COLO668 (cell line): ENCODE measurements around the gene LBH.

Source experiments
- DNase-seq: peaks from one replicate; lab custom pipeline; 2025; ENCODE audit not compliant: unreplicated experiment; lab: John Stamatoyannopoulos, UW

The LBH gene

GRCh38 chr2:30272286-30272685 is 41.0 kb downstream of the LBH start:
- no peak for DNase-seq

- no peak for DNase-seq
These were observed 41.6 kb downstream of the LBH start for GRCh38 chr2:30272761-30273573.

DNA sequence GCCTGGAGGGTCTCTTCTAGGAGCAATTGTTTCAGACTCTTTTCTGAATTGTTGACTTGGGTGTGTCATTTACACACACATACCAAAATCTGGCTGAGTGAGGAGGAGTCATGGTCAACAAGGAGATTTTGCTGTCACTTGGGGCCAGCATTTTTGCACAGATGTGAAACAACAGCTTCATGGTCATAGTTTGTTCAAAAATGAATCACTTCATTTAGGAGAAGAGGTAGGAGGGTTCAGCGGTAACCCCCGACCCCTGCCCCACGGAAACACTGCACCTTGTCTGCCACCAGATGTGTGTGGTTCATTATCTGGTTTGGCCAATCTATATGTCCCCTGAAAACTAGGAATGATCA is 42.2 kb downstream of the LBH start:
- no peak for DNase-seq

DNA sequence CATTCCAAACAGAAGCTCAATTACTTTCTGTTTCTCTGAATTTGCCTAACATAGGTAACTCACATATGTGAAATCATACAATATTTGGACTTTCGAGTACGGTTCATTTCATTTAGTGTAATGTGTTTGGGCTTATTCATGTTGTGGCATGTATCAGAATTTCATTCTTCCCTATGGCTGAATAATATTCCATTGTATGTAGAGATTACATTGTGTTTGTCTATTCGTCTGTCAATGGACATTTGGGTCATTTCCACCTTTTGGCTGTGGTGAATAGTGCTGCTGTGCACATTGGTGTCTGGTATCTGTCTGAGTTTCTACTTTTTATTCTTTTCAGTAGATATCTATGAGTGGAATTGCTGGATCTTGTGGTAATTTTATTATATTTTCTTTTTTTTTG is 43.9 kb downstream of the LBH start:
- DNase-seq = no peak

DNA sequence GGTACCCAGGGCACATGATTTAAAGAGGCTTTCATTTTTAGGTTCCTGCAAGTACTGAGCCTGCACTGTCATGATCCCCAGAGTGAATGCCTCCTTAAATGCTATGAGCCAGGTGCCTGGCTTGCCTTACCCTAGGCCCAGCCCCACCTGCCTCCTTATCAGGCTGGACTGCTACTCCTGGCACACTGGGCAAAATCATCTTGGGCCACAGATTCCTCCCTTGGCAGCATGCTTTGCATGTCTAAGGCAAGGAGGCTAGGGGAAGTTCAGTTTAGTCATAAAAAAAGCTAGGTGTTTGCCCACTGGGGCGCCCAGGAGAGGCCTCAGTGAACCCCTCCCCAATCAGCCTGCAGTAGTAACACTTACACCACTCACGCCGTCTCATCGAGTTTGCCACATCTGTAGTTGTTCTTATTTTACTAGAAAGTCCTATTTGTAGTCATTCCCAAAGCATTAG is 45.1 kb downstream of the LBH start:
- DNase-seq = no peak

- DNase-seq = no peak
These were observed 46.2 kb downstream of the LBH start for GRCh38 chr2:30277582-30277981.

DNA sequence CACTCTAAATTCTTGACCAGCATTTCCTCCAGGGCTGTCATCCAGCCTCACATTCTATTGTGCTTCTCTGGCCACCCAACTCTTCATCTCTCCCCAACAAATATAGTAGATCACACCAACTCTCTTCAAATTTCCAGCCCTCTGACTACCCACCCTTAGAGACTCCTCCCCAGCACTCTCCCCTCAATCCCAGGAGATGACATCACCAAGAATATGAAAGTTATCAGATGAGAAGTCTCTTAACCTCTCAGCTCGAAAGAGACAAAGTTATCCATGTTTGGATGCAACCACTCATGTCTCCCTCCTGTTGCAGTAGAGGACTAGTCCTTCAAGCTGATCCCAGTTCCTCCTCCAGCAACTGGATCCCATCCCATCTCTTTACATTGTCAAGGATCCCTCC is 47.1 kb downstream of the LBH start:
- DNase-seq = no peak

DNA sequence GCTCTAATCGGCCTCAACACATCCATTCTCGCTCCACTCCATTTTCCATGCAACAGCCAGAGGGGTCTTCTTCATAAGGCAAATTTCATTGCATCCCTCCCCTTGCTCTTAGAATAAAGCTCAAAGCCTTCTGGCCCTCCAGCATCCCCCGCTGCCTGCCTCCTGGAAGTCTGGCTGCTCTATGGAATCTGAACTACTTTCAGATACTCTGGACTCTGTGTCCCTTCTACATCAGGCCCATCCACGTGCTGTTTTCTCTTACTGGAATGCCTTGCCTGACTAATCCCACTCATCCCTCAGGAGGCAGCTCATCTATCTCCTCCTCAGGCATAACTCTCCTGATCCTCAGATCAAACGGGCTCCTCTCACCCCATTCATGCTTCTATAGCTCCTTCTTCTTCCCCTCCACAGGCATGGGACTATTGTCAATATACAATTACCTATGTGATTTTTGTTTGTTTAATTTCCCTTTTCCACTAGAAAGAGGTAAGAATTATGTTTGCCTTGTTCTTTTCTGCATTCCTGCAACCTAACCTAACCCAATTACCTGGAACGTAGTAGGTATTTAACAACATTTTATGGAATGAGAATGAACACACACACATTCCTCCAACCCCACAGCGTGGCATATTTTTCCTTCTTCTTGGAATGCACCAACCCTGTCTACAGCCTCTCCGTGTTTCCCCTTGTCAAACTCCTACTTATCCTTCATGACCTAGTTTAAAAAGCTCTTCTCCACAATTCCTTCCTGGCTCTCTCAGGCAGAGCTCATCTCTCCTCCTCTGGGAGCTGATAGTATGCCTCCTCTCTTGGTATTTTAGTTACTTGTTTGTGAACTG is 49.5 kb downstream of the LBH start:
- DNase-seq = no peak

GRCh38 chr2:30282081-30282480 is 50.7 kb downstream of the LBH start:
- DNase-seq = no peak

DNA sequence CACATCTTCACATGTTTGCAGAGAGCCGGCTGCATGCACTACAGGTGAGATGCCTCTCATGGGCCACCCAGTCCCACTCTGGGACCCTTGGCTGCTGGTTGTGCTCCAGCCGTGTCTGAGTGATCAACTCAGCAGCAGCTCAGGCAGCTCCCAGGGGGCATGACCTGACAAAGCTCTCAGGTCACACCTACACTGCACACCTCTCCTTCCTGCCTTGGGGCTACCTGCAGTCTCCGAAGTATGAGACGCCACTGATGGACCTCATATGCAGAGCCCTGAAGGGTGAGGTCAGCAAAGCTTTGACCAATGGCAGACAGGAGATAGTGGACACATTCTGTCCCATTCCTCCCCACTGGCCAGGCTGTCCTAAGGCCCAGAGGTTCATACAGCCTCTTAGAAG is 51.4 kb downstream of the LBH start:
- no peak for DNase-seq

DNA sequence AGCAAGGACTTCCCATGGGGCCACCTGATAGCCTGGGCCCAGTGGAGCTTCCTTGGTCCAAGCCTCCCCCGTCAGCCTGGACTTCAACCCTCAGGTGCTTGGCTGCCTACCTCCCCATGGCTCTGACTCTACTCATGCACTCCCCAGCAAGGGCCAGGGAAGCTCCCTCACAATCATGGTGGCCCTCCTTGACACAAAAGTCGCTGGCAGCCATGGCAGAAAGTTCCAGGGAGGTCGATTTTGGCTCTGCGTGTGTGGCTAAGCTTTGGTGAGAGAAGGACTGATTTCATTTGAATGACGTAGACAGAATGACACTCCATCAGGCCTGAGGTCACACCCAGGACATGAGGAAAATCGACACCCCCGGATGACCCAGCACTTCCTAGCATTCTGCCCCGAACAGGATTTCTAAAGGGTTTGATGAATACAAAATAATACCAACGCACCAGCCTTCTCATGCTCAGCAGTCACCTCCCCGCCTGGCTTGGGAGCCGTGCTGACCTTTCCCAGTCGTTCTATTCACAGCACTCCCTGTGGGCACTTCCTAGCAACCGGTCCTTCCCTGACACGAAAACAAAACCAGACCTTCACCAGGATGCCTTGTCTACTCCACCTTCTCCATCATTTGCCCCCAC is 52.7 kb downstream of the LBH start:
- no peak for DNase-seq

DNA sequence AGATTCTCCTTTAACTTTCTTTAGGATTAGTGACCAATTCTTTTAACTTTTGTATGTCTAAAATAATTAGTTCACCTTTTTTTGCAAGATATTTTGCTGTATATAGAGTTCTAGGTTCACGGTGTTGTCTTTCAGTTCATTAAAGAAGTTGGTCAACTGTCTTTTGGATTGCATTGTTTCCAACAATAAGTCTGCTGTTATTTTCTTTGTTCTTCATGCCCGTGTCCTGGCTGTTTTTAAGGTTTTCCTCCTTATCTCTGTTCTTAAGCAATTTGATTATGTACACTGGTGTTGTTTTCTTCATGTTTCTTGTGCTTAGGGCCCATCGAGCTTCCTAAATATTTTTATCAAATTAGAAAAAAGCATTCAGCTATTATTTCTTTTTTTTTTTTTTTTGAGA is 54.4 kb downstream of the LBH start:
- no peak for DNase-seq

GRCh38 chr2:30287190-30287840 is 56.0 kb downstream of the LBH start:
- DNase-seq = no peak

- no peak for DNase-seq
These were observed 56.7 kb downstream of the LBH start for GRCh38 chr2:30287857-30288513.

- no peak for DNase-seq
These were observed 57.2 kb downstream of the LBH start for GRCh38 chr2:30288561-30288960.

DNA sequence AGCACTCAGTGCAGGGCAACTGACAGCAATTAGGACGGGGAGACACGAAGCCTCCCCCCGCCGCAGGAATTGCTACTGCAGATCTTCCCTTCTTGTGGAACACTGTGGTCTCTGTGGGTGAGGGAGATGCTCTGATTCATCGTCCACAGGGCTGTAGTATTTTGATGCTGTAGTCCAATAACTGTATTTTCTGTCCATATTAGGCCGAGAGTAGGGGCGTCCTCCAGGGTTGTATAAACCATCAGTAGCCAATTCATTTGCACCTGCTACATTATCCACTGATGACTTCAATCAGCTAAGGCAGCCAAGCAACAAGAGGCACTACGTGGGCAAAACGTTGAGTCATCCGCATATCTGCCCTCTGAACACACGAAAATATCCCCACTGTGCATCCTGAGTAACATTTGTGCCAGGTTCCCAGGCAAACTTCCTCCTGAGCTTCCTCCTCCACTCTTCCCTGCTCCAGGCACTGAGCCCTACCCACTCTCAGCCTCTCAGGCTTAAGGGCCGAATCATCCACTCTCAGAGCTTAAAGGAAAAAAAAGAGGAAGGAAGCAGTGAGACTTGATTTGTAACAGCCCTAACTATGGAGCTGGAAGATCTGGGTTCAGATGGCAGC is 62.1 kb downstream of the LBH start:
- DNase-seq = no peak

DNA sequence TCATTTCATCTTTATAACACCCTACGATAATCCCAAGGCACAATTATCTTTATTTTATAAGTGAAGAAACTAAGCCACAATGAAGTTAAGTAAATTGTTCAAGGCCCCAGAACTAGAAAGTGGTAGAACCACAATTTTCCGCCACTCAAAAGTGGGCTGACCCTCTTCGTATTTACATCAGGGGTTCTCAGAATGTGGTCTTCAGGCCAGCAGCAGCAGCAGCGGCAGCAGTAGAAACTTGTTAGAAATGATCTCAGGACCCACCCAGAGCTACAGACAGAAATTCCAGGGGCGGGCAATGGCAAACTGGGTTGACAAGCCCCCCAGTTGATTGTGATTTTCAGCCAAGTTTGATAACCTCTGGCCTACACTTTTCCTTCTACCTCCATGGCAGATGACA is 62.8 kb downstream of the LBH start:
- no peak for DNase-seq

- DNase-seq = no peak
These were observed 65.2 kb downstream of the LBH start for GRCh38 chr2:30296496-30296895.

DNA sequence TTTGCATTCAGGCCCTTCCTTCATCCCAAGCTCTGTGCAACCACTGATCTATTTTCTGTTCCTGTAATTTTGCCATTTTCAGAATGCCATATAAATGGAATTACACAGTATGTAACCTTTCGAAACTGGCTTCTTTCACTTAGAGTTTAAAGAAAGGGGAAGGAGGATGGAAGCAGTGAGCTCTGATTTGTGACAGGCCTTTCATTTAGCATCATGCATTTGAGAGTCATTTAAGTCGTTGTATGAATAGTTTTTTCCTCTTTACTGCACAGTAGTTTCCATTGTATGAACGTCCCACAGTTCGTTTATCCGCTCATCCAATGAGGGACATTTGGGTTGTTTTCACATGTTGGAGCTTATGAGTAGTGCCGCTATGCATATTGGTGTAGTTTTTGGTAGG is 67.0 kb downstream of the LBH start:
- no peak for DNase-seq

- no peak for DNase-seq
These were observed 68.8 kb downstream of the LBH start for GRCh38 chr2:30300122-30300455.
